GM23338 (cell line): ENCODE results near the gene PXT1. TPM values are rescaled to one million over a fixed set of nuclear protein-coding genes. Genes with fewer than 3 reads are reported as not detected.
"Not testable (repeated sequence)": the region's sequence is repeated elsewhere in the genome, so short reads cannot be mapped to it uniquely, and the experiment has no call there.

Experiments
- ATAC-seq: fragments of 200-7000 bp; cut with Tn5 transposase; 3 replicates; pipeline ENCODE4 v1.9.1; 2020
- DNase-seq: peaks from one replicate; pipeline ENCODE4 v3.0.0-alpha.2; 2015; ENCODE audit warnings: low spot score
- H2AFZ ChIP-seq: fragments of 200-600 bp; sonication (generic); 2 replicates; pipeline ENCODE4 v1.8.0; 2016; ENCODE audit warnings: antibody characterized with exemption, mild to moderate bottlenecking, moderate library complexity
- H3F3A ChIP-seq: fragments of 200-600 bp; sonication (generic); replicated peaks from 2 replicates; pipeline ENCODE4 v1.8.0; 2017; ENCODE audit warnings: antibody characterized with exemption, mixed run types, low read depth
- H3K27ac ChIP-seq: fragments of 200-600 bp; sonication (generic); 2 replicates; pipeline ENCODE4 v1.6.1; 2016; ENCODE audit warnings: low read depth
- H3K27me3 ChIP-seq: fragments of 200-600 bp; sonication (generic); 2 replicates; pipeline ENCODE4 v1.8.0; 2016; ENCODE audit warnings: mild to moderate bottlenecking, mixed run types, moderate library complexity; ENCODE audit not compliant: insufficient read depth
- H3K36me3 ChIP-seq: fragments of 200-600 bp; sonication (generic); 2 replicates; pipeline ENCODE4 v1.8.0; 2016; ENCODE audit warnings: mild to moderate bottlenecking; ENCODE audit not compliant: insufficient read depth
- H3K4me1 ChIP-seq: fragments of 200-600 bp; sonication (generic); 2 replicates; pipeline ENCODE4 v1.8.0; 2016; ENCODE audit warnings: mild to moderate bottlenecking, moderate library complexity; ENCODE audit not compliant: insufficient read depth
- H3K4me2 ChIP-seq: fragments of 200-600 bp; sonication (generic); 2 replicates; pipeline ENCODE4 v1.7.1; 2017; ENCODE audit warnings: mixed run types
- H3K4me3 ChIP-seq: fragments of 200-600 bp; sonication (generic); 2 replicates; pipeline ENCODE4 v1.6.1; 2016; ENCODE audit warnings: mixed run types
- H3K79me2 ChIP-seq: fragments of 200-600 bp; sonication (generic); replicated peaks from 2 replicates; pipeline ENCODE4 v1.8.0; 2017; ENCODE audit warnings: mild to moderate bottlenecking; ENCODE audit not compliant: insufficient read depth
- H3K9me2 ChIP-seq: fragments of 200-600 bp; sonication (generic); 2 replicates; pipeline ENCODE4 v1.8.0; 2017; ENCODE audit not compliant: insufficient read depth
- H4K20me1 ChIP-seq: fragments of 200-600 bp; sonication (generic); replicated peaks from 2 replicates; pipeline ENCODE4 v1.8.0; 2017; ENCODE audit warnings: mild to moderate bottlenecking; ENCODE audit not compliant: insufficient read depth
- H3K27ac Mint-ChIP-seq: 2 replicates; pipeline ENCODE4 v1.8.0; 2020; ENCODE audit warnings: inconsistent platforms, mild to moderate bottlenecking, moderate library complexity, mixed read lengths
- H3K27me3 Mint-ChIP-seq: 3 replicates; pipeline ENCODE4 v1.8.0; 2022; ENCODE audit warnings: low read depth, mild to moderate bottlenecking, moderate library complexity, mixed read lengths, inconsistent platforms; ENCODE audit not compliant: insufficient read depth, poor library complexity
- H3K36me3 Mint-ChIP-seq: 3 replicates; pipeline ENCODE4 v1.8.0; 2021; ENCODE audit warnings: low read depth, mild to moderate bottlenecking, inconsistent platforms, moderate library complexity, mixed read lengths
- H3K4me1 Mint-ChIP-seq: 3 replicates; pipeline ENCODE4 v1.8.0; 2020; ENCODE audit warnings: mild to moderate bottlenecking, inconsistent platforms, mixed read lengths
- H3K4me3 Mint-ChIP-seq: 3 replicates; pipeline ENCODE4 v1.8.0; 2021; ENCODE audit warnings: moderate library complexity, mild to moderate bottlenecking, inconsistent platforms, mixed read lengths
- H3K9me3 Mint-ChIP-seq: 3 replicates; pipeline ENCODE4 v1.8.0; 2020; ENCODE audit warnings: moderate library complexity, mild to moderate bottlenecking, inconsistent platforms, mixed read lengths
- CREB1 ChIP-seq: fragments of 250-450 bp; sonication (Bioruptor Pico); IDR thresholded peaks from 2 replicates; pipeline ENCODE4 v1.5.0; 2020; ENCODE audit warnings: low read depth, mild to moderate bottlenecking, moderate library complexity
- CTCF ChIP-seq, 2 experiments: fragments of 200-600 bp in 1 of 2; sonication (generic) in 1 of 2; conservative IDR thresholded peaks; 2 replicates each; pipeline versions ENCODE4 v1.5.1 to v1.6.1; 2016 to 2017; ENCODE audit warnings: antibody characterized with exemption in 2 of 2, low read depth in 2 of 2, mild to moderate bottlenecking in 2 of 2, moderate library complexity in 1 of 2
- EZH2 ChIP-seq: fragments of 200-600 bp; sonication (generic); IDR thresholded peaks from one replicate; pipeline ENCODE4 v1.8.0; 2017; ENCODE audit warnings: antibody characterized with exemption, mild to moderate bottlenecking, low read depth; ENCODE audit not compliant: unreplicated experiment
- EZH2phosphoT487 ChIP-seq: fragments of 200-600 bp; sonication (generic); IDR thresholded peaks from one replicate; pipeline ENCODE4 v1.8.1; 2018; ENCODE audit warnings: antibody characterized with exemption; ENCODE audit not compliant: unreplicated experiment
- JUNB ChIP-seq: IDR thresholded peaks from one replicate; pipeline ENCODE4 v1.6.1; 2016; ENCODE audit warnings: antibody characterized with exemption; ENCODE audit not compliant: unreplicated experiment
- NANOG ChIP-seq: IDR thresholded peaks from 2 replicates; pipeline ENCODE4 v1.6.1; 2016; ENCODE audit warnings: antibody characterized with exemption, borderline replicate concordance
- STAT1 ChIP-seq: IDR thresholded peaks from one replicate; pipeline ENCODE4 v1.6.1; 2016; ENCODE audit warnings: antibody characterized with exemption; ENCODE audit not compliant: unreplicated experiment
- ZNF114 ChIP-seq: fragments of 250-450 bp; sonication (Bioruptor Pico); IDR thresholded peaks from 2 replicates; pipeline ENCODE4 v1.5.0; 2020; ENCODE audit warnings: mild to moderate bottlenecking, moderate library complexity
- ZNF331 ChIP-seq: fragments of 250-450 bp; sonication (Bioruptor Pico); IDR thresholded peaks from 2 replicates; pipeline ENCODE4 v1.5.0; 2020; ENCODE audit warnings: low read depth, mild to moderate bottlenecking, moderate library complexity
- polyA plus RNA-seq: library from polyadenylated mRNA; unstranded; fragments of >200 nt; fragmentation: Nextera tagmentation; extraction: Ambion mirVana; gene quantifications from 2 replicates; pipeline ENCODE4 v1.2.1, GENCODE V29; 2016
- total RNA-seq: library from RNA; depleted of rRNA; stranded (reverse); fragments of >200 nt; shearing (Covaris generic); gene quantifications from 2 replicates; pipeline ENCODE4 v1.2.3, GENCODE V29; 2014
- TF ChIP-seq, protein P1 (sequence below): fragments of 250-450 bp; sonication (Bioruptor Pico); IDR thresholded peaks from 2 replicates; pipeline ENCODE4 v1.5.0; 2020; ENCODE audit warnings: mild to moderate bottlenecking, moderate library complexity
- TF ChIP-seq, protein P2 (sequence below): IDR thresholded peaks from one replicate; pipeline ENCODE4 v1.6.1; 2018; ENCODE audit warnings: antibody characterized with exemption; ENCODE audit not compliant: unreplicated experiment

PXT1 gene
- total and polyA plus RNA-seq, 2 experiments from 2014 or later, result 0.14 TPM; not detected in 1

GRCh38 chr6:36409718-36410117 lies 32.9 kb downstream of the PXT1 start:
- H2AFZ ChIP-seq, ATAC-seq, H3K4me2 ChIP-seq, H3K4me3 ChIP-seq, H3K4me1 Mint-ChIP-seq, H4K20me1 ChIP-seq, H3K36me3 ChIP-seq, H3K36me3 Mint-ChIP-seq, H3K27me3 ChIP-seq, H3K79me2 ChIP-seq, H3K9me3 Mint-ChIP-seq, DNase-seq, H3K27ac Mint-ChIP-seq, H3K4me1 ChIP-seq, H3K27ac ChIP-seq, H3K27me3 Mint-ChIP-seq, H3F3A ChIP-seq, H3K4me3 Mint-ChIP-seq, H3K9me2 ChIP-seq: not testable (repeated sequence)

GRCh38 chr6:36404164-36404563 lies 38.5 kb downstream of the PXT1 start:
- Mint-ChIP-seq H3K27ac (no peak overlapping the region), H3K36me3 (no peaks in the 10 kb centered on the region), H3K4me1 (no peaks in the 10 kb centered on the region), H3K4me3 (no peak overlapping the region), H3K9me3 (no peaks in the 10 kb centered on the region), H3K27me3 (peaks cover 3% of the 10 kb centered on the region)
- Histone ChIP-seq H3K4me1 (no peaks in the 10 kb centered on the region), H3F3A (no peaks in the 10 kb centered on the region), H3K27ac (no peak overlapping the region), H3K4me3 (no peak overlapping the region), H3K27me3 (no peaks in the 10 kb centered on the region), H2AFZ (no peak overlapping the region), H3K79me2 (no peaks in the 10 kb centered on the region), H3K4me2 (no peak overlapping the region), H3K9me2 (no peaks in the 10 kb centered on the region), H3K36me3 (no peaks in the 10 kb centered on the region), H4K20me1 (no peaks in the 10 kb centered on the region)
- no peak for DNase-seq
- no peak for ATAC-seq
- TF ChIP-seq, protein P1, sequence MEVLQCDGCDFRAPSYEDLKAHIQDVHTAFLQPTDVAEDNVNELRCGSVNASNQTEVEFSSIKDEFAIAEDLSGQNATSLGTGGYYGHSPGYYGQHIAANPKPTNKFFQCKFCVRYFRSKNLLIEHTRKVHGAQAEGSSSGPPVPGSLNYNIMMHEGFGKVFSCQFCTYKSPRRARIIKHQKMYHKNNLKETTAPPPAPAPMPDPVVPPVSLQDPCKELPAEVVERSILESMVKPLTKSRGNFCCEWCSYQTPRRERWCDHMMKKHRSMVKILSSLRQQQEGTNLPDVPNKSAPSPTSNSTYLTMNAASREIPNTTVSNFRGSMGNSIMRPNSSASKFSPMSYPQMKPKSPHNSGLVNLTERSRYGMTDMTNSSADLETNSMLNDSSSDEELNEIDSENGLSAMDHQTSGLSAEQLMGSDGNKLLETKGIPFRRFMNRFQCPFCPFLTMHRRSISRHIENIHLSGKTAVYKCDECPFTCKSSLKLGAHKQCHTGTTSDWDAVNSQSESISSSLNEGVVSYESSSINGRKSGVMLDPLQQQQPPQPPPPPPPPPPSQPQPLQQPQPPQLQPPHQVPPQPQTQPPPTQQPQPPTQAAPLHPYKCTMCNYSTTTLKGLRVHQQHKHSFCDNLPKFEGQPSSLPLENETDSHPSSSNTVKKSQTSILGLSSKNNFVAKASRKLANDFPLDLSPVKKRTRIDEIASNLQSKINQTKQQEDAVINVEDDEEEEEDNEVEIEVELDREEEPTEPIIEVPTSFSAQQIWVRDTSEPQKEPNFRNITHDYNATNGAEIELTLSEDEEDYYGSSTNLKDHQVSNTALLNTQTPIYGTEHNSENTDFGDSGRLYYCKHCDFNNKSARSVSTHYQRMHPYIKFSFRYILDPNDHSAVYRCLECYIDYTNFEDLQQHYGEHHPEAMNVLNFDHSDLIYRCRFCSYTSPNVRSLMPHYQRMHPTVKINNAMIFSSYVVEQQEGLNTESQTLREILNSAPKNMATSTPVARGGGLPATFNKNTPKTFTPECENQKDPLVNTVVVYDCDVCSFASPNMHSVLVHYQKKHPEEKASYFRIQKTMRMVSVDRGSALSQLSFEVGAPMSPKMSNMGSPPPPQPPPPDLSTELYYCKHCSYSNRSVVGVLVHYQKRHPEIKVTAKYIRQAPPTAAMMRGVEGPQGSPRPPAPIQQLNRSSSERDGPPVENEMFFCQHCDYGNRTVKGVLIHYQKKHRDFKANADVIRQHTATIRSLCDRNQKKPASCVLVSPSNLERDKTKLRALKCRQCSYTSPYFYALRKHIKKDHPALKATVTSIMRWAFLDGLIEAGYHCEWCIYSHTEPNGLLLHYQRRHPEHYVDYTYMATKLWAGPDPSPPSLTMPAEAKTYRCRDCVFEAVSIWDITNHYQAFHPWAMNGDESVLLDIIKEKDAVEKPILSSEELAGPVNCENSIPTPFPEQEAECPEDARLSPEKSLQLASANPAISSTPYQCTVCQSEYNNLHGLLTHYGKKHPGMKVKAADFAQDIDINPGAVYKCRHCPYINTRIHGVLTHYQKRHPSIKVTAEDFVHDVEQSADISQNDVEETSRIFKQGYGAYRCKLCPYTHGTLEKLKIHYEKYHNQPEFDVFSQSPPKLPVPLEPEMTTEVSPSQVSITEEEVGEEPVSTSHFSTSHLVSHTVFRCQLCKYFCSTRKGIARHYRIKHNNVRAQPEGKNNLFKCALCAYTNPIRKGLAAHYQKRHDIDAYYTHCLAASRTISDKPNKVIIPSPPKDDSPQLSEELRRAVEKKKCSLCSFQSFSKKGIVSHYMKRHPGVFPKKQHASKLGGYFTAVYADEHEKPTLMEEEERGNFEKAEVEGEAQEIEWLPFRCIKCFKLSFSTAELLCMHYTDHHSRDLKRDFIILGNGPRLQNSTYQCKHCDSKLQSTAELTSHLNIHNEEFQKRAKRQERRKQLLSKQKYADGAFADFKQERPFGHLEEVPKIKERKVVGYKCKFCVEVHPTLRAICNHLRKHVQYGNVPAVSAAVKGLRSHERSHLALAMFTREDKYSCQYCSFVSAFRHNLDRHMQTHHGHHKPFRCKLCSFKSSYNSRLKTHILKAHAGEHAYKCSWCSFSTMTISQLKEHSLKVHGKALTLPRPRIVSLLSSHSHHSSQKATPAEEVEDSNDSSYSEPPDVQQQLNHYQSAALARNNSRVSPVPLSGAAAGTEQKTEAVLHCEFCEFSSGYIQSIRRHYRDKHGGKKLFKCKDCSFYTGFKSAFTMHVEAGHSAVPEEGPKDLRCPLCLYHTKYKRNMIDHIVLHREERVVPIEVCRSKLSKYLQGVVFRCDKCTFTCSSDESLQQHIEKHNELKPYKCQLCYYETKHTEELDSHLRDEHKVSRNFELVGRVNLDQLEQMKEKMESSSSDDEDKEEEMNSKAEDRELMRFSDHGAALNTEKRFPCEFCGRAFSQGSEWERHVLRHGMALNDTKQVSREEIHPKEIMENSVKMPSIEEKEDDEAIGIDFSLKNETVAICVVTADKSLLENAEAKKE (CRISPR knock-in tag), result no peak
- TF ChIP-seq ZNF331 (CRISPR knock-in tag), result no peak
- TF ChIP-seq EZH2phosphoT487, result no peak
- no peak for TF ChIP-seq ZNF114 (CRISPR knock-in tag)
- no peak for TF ChIP-seq NANOG
- TF ChIP-seq, protein P2, sequence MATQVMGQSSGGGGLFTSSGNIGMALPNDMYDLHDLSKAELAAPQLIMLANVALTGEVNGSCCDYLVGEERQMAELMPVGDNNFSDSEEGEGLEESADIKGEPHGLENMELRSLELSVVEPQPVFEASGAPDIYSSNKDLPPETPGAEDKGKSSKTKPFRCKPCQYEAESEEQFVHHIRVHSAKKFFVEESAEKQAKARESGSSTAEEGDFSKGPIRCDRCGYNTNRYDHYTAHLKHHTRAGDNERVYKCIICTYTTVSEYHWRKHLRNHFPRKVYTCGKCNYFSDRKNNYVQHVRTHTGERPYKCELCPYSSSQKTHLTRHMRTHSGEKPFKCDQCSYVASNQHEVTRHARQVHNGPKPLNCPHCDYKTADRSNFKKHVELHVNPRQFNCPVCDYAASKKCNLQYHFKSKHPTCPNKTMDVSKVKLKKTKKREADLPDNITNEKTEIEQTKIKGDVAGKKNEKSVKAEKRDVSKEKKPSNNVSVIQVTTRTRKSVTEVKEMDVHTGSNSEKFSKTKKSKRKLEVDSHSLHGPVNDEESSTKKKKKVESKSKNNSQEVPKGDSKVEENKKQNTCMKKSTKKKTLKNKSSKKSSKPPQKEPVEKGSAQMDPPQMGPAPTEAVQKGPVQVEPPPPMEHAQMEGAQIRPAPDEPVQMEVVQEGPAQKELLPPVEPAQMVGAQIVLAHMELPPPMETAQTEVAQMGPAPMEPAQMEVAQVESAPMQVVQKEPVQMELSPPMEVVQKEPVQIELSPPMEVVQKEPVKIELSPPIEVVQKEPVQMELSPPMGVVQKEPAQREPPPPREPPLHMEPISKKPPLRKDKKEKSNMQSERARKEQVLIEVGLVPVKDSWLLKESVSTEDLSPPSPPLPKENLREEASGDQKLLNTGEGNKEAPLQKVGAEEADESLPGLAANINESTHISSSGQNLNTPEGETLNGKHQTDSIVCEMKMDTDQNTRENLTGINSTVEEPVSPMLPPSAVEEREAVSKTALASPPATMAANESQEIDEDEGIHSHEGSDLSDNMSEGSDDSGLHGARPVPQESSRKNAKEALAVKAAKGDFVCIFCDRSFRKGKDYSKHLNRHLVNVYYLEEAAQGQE, result no peak
- TF ChIP-seq EZH2, result no peak
- no peak for TF ChIP-seq STAT1
- no peak for TF ChIP-seq JUNB
- no peak for TF ChIP-seq CREB1
- TF ChIP-seq CTCF (conservative IDR thresholded peaks at IDR 0.05; ENCODE audit: low read depth in 2 of 2), result no peak
